WERI-Rb-1 (cell line): ENCODE measurements around the gene DNAJC5.
"Not testable (repeated sequence)": the region's sequence is repeated elsewhere in the genome, so short reads cannot be mapped to it uniquely, and the experiment has no call there.

Source experiments
- DNase-seq: peaks from one replicate; pipeline ENCODE4 v3.0.0-alpha.2; 2020
- H3K27ac ChIP-seq: fragments of 250-450 bp; sonication (Bioruptor Pico); 2 replicates; pipeline ENCODE4 v1.5.1; 2020; ENCODE audit warnings: mild to moderate bottlenecking, moderate library complexity
- H3K27me3 ChIP-seq: fragments of 250-450 bp; sonication (Bioruptor Pico); 2 replicates; pipeline ENCODE4 v1.5.1; 2021; ENCODE audit warnings: mild to moderate bottlenecking, low read depth, moderate library complexity; ENCODE audit not compliant: insufficient read depth, severe bottlenecking
- H3K36me3 ChIP-seq: fragments of 250-450 bp; sonication (Bioruptor Pico); 2 replicates; pipeline ENCODE4 v1.5.1; 2020; ENCODE audit warnings: mild to moderate bottlenecking, moderate library complexity
- H3K4me3 ChIP-seq: 2 replicates; pipeline ENCODE4 v1.5.1; 2011; ENCODE audit warnings: low read depth, mild to moderate bottlenecking, control low read depth, low read length
- H3K9me3 ChIP-seq: fragments of 250-450 bp; sonication (Bioruptor Pico); 2 replicates; pipeline ENCODE4 v1.5.1; 2021; ENCODE audit warnings: mild to moderate bottlenecking, moderate library complexity; ENCODE audit not compliant: severe bottlenecking
- CTCF ChIP-seq: IDR thresholded peaks from 2 replicates; pipeline ENCODE4 v1.5.1; 2011; ENCODE audit warnings: low read depth, mild to moderate bottlenecking, control low read depth, inconsistent platforms, low read length

Gene DNAJC5

GRCh38 chr20:63877755-63878470, 17.0 kb upstream of the DNAJC5 start:
- no peak for TF ChIP-seq CTCF
- H3K4me3 ChIP-seq = no peak overlapping the region
- H3K9me3 ChIP-seq = no peaks in the 10 kb centered on the region
- no peak overlapping the region for H3K27ac ChIP-seq
- DNase-seq = no peak
- no peaks in the 10 kb centered on the region for H3K27me3 ChIP-seq
- H3K36me3 ChIP-seq = no peaks in the 10 kb centered on the region; the same call in 1 of the 2 replicates

GRCh38 chr20:63878899-63879663, 15.8 kb upstream of the DNAJC5 start:
- DNase-seq = no peak
- no peaks in the 10 kb centered on the region; the same call in 1 of the 2 replicates for H3K36me3 ChIP-seq
- no peak overlapping the region for H3K4me3 ChIP-seq
- no peak for TF ChIP-seq CTCF
- no peaks in the 10 kb centered on the region for H3K27me3 ChIP-seq
- H3K9me3 ChIP-seq = no peaks in the 10 kb centered on the region
- H3K27ac ChIP-seq = no peak overlapping the region

- not testable (repeated sequence) for H3K27me3 ChIP-seq, H3K4me3 ChIP-seq, DNase-seq, H3K27ac ChIP-seq, H3K9me3 ChIP-seq, H3K36me3 ChIP-seq
Observed at GRCh38 chr20:63880901-63881300, 14.0 kb upstream of the DNAJC5 start.

GRCh38 chr20:63881451-63882226, 13.3 kb upstream of the DNAJC5 start:
- no peak overlapping the region for H3K27ac ChIP-seq
- TF ChIP-seq CTCF = no peak
- H3K4me3 ChIP-seq = no peak overlapping the region
- H3K27me3 ChIP-seq = no peaks in the 10 kb centered on the region
- no peaks in the 10 kb centered on the region for H3K36me3 ChIP-seq
- no peaks in the 10 kb centered on the region for H3K9me3 ChIP-seq
- no peak for DNase-seq

GRCh38 chr20:63882257-63883200, 12.4 kb upstream of the DNAJC5 start:
- Histone ChIP-seq H3K27ac (no peak overlapping the region), H3K9me3 (no peaks in the 10 kb centered on the region), H3K4me3 (no peak overlapping the region), H3K27me3 (no peaks in the 10 kb centered on the region), H3K36me3 (no peaks in the 10 kb centered on the region)
- TF ChIP-seq CTCF = no peak
- DNase-seq = no peak
